ENCODE data around the gene ASB5.
"Not testable (repeated sequence)": the region's sequence is repeated elsewhere in the genome, so short reads cannot be mapped to it uniquely, and the experiment has no call there.

Gene ASB5, protein sequence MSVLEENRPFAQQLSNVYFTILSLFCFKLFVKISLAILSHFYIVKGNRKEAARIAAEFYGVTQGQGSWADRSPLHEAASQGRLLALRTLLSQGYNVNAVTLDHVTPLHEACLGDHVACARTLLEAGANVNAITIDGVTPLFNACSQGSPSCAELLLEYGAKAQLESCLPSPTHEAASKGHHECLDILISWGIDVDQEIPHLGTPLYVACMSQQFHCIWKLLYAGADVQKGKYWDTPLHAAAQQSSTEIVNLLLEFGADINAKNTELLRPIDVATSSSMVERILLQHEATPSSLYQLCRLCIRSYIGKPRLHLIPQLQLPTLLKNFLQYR

GRCh38 chr4:176268963-176269362 lies at the start of gene ASB5:
ASB5 (minus strand) TSS chr4:176269222; CDS start chr4:176269108, 114 bp downstream.
- no peak for DNase-seq

DNA sequence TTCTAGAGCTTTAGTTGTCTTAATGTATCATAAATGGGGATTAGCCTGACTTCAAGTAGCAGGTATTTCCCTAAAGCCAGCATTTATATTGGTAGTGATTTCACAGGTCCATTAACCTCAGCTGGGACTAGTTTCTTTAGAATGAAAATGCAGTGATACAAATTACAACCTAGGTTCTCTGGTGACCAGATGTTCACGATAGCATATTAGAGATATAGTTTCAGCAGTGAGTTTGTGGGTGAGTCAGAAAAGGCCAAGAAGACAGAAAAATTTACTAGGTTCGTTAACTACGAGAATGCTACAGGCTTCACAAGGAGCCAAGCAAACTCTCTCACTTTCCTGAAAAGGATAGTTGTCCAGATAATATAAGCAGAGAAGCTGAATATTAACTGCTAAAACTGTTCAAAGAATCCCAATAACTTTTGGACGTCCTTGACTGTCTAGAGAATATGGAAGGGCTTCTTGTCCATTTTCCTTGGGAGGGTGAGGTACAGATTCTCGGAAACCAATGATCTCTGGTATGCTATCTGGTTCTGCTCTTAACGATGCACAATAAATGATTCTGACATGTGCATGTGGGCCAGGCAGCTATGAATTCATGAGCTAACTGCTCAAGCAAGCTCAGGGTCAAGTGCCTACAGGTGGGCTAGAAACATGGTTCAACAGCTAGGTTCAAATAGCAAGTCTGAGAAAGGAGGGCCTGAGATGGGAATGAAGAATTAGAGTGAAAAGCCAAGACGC lies 44.7 kb upstream of the ASB5 start:
- DNase-seq, result no peak

- no peak for DNase-seq
Observed at GRCh38 chr4:176309772-176310171, 40.8 kb upstream of the ASB5 start.

GRCh38 chr4:176309046-176309445 lies 40.0 kb upstream of the ASB5 start:
- DNase-seq, result no peak

DNA sequence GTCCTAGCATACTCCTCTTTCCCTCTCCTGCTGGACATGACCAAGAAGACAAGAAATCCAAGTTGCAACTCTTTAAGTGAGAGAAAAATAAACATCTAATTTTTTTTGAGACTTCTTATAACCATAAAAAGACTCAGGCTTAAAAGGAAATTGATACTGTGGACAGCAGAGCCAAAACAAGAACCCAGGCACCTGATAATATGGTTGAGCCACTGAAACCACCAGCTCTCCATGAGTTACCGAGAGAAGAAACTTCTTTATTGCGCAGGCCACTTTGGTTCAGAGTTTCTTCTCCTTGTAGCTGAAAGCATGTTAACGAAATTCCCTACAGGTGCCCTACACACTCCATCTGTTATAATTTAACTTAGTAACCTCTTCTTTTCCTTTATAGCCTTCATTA lies 39.4 kb upstream of the ASB5 start:
- DNase-seq, result no peak

DNA sequence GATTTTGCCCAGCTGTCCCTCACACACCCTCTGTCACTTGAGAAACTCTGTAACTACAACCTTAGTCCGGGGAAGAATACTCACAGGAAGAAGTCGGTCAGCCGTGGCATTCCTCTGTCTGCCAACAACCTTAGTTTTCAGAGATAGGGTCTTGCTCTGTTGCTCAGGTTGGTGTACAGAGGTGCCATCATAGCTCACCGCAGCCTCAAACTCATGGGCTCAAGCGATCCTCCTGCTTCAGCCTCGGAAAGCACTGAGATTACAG lies 38.6 kb upstream of the ASB5 start:
- no peak for DNase-seq

GRCh38 chr4:176306837-176307665 lies 38.0 kb upstream of the ASB5 start:
- DNase-seq, result no peak

DNA sequence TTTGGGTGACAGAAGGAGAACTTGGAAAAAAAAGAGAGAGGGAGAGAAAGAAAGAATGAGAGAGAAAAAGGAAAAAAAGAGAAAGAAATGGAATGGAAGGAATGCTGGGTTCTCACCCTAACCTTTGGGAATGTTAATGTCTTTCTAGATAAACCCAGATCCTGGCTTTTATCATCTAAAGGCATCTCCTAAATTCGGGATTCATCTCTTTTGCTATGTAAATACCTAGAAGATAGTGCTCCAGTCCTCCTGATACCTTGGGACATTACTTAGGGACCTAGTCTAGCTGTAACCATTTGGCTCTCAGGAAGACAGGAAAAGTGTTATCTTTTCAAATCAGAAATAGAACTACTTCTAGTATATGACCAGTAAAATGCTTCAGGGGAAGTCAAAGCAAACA lies 34.9 kb upstream of the ASB5 start:
- no peak for DNase-seq

GRCh38 chr4:176302283-176303275 lies 33.6 kb upstream of the ASB5 start:
- DNase-seq, result no peak

DNA sequence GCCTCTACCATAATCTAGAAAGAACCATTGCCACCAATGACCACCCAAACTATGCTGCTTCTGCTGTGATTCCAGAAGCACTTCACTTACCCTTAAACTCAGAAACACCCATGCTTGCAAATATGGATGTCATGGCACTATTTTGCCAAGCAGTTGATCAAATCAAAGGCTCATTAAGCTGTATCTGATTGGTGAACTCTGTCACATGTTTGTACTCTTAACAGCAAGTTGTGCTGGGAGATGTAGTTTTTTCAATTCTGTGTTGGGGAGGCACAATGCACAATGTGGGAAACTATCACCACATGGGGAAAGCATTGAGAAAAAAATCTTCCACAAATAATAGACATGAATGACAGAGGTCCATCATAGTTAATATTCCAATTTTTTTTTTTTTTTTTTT lies 31.5 kb upstream of the ASB5 start:
- DNase-seq, result no peak

- no peak for DNase-seq
Observed at GRCh38 chr4:176300036-176300435, 31.0 kb upstream of the ASB5 start.

GRCh38 chr4:176298664-176299063 lies 29.6 kb upstream of the ASB5 start:
- DNase-seq, result no peak

DNA sequence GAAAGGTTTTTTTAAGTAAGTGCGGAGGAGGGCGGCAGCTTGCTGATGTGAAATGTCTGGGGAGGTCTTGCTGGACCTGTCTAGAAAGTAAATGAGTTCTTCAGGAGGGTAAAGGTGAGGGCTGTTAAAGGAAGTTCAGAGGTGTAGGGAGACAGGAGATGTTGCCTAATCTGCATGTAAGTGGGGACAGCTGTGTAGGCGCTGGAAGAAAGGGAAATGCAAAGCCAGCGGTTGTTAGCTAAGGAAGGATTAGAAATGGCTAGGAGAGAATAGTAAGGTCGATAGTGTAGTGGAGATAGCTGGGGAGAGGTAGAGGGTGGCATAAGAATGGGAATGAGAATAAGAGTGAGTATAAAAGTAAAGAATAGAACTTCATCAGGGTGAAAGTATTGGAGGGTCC lies 26.9 kb upstream of the ASB5 start:
- not testable (repeated sequence) for DNase-seq

GRCh38 chr4:176293660-176294059 lies 24.6 kb upstream of the ASB5 start:
- no peak for DNase-seq

GRCh38 chr4:176292920-176293319 lies 23.9 kb upstream of the ASB5 start:
- DNase-seq, result no peak

- DNase-seq, result no peak
Observed at GRCh38 chr4:176291748-176292147, 22.7 kb upstream of the ASB5 start.

DNA sequence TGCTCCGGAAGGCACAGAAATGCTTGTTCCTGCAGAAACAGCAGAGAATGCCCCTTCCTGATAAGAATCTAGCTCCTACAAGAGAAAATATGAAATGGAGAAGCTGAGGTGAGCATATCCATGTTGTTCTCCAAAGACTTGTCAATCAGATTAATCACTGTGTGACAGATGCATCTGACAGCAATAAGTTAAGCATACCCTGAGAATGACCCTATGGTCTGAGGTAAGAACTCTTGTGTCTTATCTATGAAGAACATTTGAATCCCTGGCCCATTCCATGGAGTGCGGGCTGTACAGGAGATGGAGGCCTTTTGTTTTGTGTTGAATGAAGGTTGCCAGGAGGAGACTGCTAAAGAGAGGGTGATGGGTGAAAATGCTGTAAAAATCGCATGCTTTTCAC lies 21.5 kb upstream of the ASB5 start:
- DNase-seq, result no peak

DNA sequence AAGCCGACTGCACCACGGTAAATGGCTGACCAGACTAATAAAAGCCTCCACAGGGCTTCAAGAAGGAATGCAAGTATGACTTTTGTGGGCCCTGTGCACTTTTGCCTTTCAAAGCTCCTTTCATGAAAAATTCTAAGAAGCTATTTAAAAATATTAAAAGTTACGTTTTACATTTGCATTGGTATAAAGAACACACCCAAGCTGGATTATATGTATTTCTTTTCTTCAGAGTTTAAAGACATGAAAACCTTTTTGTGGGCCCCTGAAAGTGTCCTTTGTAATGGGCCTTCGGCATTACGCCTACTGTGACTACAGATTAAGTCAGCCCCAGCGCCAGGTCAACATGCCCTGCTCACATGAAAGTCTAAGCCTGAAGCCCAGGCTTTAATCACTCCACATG lies 20.5 kb upstream of the ASB5 start:
- DNase-seq, result no peak

GRCh38 chr4:176288020-176288419 lies 19.0 kb upstream of the ASB5 start:
- DNase-seq, result no peak

- no peak for DNase-seq
Observed at GRCh38 chr4:176287546-176287945, 18.5 kb upstream of the ASB5 start.

- DNase-seq, result no peak
Observed at GRCh38 chr4:176286728-176287127, 17.7 kb upstream of the ASB5 start.

DNA sequence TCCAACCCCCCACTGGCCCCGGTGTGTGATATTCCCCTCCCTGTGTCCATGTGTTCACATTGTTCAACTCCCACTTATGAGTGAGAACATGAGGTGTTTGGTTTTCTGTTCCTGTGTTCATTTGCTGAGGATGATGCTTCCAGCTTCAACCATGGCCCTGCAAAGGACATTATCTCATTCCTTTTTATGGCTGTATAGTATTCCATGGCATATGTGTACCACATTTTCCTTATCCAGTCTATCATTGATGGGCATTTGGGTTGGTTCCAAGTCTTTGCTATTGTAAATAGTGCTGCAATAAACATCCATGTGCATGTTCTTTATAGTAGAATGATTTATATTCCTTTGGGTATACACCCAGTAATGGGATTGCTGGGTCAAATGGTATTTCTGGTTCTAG lies 10.5 kb upstream of the ASB5 start:
- DNase-seq, result not testable (repeated sequence)
